HG03045 (cell line): ENCODE results near the gene ADGRE3.
"Not testable (repeated sequence)": the region's sequence is repeated elsewhere in the genome, so short reads cannot be mapped to it uniquely, and the experiment has no call there.

Source experiments
- ATAC-seq: cut with Tn5 transposase; IDR thresholded peaks from one replicate; pipeline ENCODE4 v1.9.1; 2021; ENCODE audit warnings: mild to moderate bottlenecking, moderate library complexity; ENCODE audit not compliant: unreplicated experiment

Gene ADGRE3

DNA sequence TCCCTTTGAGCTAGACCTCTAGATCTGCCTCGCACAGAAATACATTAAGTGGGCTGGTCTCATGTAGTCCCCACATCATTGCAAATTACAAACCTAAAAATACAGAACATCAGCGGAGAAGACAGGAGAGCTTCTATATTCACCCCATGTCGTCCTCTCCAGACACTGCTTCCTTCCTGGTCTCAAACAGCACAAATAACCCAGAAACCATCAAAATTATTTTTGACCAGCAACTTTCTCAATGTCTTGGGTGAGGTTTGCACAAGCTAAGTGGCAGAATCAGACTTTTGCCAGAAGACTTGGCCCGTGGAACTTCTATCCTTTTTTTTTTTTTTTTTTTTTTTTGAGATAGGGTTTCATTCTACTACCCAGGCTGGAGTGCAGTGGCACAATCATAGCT lies 63.6 kb downstream of the ADGRE3 start:
- no peak for ATAC-seq

DNA sequence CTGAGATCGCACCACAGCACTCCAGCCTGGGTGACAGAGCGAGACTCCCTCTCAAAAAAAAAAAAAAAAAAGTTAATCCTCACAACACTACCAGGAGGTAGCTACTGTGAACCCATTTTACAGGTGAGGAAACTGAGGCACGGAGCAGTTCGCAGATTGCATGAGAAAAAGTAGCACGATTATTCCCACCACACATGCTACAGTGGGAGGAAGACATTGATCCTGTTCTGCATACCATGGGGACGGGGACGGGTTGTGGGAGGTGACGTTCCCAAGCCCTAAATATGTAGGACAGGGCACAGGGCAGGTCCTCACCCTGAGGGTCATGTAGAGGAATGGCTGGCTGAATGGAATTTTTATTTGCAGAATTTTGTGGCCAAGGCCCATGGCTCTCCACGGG lies 68.0 kb downstream of the ADGRE3 start:
- no peak for ATAC-seq

DNA sequence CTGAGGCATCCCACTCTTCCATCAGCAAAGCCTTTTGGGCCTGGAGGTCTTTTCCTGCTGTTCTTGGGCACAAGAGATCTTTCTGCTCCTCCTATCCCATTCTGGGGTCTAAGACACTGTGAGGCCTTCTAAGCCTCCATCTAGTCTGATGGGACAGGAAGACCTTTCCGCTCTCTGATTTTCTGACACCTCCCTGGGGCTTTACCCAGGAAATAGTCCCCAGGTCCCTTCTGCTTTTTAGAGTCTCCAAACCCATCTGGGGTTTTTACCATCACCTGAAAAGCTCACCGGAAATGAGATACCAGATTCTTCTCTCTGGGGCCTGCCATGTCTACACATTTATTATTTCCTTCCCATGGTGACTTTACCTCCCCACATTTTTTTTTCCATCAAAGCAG lies 70.7 kb downstream of the ADGRE3 start:
- no peak for ATAC-seq

DNA sequence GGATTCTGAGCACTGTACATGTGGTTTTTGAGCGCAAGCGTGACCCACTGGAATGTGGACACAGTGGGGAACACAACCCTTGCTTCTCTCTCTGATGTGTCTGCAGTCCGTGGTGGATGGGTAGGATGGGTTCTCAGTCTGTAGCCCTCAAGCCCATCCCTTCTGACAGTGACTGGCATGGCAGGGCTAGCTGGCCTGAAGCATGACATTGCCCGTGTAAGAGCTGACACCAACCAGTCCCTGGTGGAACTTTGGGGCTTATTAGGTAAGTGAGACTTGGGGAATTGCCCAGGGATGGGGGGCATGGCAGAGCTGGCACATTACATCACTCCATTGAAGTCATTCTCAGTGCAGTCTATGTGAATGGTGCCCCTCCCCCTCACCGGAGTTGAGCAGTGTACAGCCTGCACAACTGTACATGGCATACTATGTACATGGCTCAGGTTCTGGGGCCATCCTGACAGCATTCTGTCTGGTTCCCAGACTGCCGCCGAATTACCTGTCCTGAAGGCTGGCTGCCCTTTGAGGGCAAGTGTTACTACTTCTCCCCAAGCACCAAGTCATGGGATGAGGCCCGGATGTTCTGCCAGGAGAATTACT lies 75.0 kb downstream of the ADGRE3 start:
- no peak for ATAC-seq

DNA sequence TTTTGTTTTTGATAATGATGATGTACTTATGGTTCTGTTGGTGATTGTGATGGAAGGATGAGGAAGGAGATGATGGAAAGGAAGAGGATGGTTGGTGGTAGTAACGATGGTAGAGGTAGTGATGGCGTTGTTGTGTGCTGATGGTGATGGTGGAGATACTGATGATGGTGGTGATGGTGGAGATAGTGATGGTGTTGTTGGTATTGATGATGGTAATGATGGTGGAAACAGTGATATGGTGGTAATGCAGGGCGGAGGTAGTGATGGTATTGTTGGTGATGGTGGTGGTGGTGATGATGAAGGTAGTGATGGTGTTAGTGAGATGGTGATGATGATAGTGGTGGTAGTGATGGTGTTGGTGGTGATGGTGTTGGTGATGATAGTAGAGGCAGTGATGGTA lies 79.1 kb downstream of the ADGRE3 start:
- no peak for ATAC-seq

GRCh38 chr19:14589433-14589832 lies 85.2 kb downstream of the ADGRE3 start:
- ATAC-seq: not testable (repeated sequence)

DNA sequence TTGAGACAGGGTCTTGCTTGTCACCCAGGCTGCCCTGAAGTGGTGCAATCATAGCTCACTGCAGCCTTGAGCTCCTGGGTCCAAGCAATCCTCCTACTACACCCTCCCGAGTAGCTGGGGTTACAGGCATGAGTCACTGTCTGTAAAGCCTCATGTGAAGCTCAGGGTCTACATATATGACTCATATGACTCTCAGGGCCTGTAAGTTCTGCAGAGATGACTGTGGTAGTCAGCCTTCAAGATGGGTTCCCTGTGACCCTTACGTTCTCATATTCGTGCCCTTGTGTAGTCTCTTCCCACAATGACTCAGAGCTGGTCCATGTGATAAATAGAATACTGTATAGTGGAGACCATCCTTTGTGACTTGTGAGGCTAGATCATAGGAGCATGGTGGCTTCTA lies 89.5 kb downstream of the ADGRE3 start:
- ATAC-seq: peak; percentile 53

DNA sequence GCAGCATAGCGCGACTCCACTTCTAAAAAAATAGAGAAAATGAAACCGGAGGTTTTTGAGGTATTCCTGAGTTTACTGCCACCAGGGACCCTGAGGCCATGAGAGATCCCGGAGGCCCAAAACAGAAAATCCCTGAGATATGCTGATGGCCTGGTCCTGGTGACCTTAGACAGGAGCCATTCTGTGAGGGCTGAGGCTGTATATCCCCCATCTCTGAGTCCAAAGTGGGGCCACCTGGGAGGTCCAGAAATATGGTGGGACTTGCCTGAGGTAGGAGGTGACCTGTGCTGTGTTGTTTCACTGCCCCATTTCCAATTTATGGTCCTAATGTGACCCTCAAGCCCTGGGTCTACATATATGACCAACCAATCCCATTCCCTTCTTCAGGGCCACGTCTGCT lies 90.3 kb downstream of the ADGRE3 start:
- not testable (repeated sequence) for ATAC-seq

GRCh38 chr19:14582894-14583340 lies 91.7 kb downstream of the ADGRE3 start, which contains the start of gene CLEC17A:
Gene CLEC17A, plus strand, starts transcription at chr19:14583084. Its CDS starts 77 bp downstream, at chr19:14583161.
- ATAC-seq: no peak

DNA sequence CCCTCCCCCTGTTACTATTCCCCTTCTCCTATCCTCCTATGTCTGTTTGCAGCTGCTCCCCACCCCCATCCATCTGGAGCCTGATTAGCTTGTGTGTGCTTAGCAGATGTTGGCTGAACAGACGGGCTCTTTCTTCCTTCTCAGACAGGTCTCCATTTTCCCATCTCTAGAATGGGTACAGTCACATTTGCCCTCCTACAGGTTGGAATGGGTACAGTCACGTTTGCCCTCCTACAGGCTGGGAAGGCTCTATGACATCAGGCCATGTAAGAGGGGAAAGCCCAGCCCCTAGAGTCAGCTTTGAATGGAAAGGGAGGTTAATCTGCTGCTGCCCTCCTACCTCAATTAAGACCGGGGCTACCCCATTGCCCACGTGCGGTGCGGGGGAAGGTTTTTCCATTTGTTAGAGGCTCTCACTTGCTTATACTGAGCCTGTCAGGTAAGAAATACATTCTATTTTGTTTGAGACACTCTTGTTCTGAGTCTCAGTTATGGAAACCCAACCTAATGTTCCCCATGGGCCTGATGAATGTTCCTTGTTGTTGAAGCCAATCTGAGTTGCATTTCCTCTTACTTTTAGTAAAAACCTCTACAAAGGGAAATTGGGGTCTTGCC lies 93.9 kb downstream of the ADGRE3 start:
- ATAC-seq: no peak

- ATAC-seq: no peak
Observed at GRCh38 chr19:14577885-14578427, 96.7 kb downstream of the ADGRE3 start.

DNA sequence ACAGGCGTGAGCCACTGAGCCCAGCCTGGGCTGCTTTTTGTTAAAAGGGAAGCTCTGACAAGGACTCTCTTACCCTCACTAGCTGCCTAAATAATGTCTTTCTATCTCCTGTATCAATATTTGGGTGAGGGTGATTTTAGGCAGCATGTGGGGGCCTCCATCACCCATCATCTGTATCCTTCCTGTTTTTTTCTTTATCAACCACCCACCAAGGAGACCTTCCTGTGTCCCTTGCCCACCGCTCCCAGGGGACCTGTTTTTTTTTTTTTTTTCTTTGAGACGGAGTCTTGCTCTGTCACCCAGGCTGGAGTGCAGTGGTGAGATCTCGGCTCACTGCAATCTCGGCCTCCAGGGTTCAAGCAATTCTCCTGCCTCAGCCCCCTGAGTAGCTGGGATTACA lies 97.4 kb downstream of the ADGRE3 start:
- ATAC-seq: no peak

DNA sequence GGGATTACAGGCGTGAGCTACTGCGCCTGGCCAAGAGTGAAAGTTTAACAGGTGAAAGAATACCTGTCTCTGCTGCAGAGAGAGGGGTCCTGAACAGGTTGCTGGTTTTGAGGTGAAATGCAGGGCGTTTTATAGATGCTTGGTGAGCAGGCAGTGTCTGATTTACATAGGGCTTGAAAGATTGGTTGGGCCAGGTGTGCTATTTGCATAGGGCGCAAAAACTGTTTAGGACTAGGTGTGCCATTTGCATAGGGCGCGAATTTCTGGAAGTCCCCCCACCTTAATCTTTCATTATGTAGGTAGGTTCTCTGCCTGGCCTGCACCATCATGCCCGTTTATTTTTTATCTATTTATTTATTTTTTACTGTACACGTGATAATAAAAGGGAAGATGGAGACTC lies 98.3 kb downstream of the ADGRE3 start:
- no peak for ATAC-seq

DNA sequence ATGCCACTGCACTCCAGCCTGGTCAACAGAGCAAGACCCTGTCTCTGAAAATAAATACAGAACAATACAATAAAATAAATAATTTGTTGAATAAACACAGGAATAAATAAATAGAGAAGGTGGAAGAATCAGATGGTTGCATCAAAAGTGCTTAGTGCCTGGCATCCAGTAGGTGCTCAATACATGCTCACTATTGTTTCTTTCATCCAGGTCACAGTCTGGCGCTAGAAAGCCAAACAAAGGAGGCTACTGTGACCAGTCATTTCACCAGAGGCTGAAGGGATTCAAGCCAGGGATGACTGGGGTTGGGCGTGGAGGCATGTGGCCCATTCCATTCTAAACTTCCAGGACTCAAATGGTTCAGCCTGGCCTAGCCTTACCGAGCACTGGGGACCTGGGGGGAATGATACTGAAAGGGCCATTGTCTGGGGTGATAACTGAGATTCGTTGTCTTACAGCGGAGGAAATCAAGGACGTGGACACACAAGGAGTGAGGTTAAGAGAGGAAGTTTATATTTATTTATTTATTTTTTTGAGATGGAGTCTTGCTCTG lies 99.1 kb downstream of the ADGRE3 start:
- ATAC-seq: no peak

DNA sequence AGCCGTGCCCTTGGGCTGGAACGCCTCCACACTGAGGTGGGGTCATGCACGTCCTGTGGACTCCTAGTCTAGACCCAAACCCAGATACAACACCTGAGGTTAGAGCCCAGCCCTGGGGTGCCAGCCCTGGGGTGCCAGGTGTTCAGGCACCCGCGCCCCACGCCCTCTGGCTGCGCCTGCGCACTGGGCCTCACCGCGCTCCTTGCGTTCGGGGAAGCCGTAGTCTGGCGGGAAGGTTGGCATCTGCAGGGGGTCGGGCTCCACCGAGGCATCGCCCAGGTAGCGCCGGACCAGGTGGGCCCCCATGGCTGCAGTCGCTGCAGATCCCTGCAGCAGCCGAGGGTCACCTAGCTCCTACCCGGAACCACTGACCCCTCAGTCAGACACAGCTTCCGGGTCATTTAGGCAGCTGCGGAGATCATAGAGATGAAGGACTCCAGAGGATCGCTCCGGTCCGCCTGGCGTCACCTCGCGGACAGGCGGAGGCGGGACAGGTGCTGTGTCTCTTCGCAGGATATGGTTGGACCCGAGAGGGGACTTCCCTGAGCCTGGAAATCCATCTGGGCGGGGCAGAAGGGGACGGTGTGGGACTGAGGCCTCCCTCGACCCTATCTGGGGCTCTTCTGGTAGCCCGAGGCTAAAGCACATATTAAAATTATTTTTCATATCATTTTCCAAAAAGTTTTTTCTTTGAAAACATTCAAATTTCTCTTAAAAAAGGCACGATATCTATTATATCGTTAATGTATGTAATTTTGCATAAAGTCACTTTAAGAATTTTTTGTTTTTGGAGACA lies 102.8 kb downstream of the ADGRE3 start, which contains the start of gene NDUFB7:
NDUFB7 (minus strand) TSS at position 372 of the 796 bp plus-strand sequence; CDS start at position 306, 66 bp downstream.
- peak; percentile 80 for ATAC-seq

DNA sequence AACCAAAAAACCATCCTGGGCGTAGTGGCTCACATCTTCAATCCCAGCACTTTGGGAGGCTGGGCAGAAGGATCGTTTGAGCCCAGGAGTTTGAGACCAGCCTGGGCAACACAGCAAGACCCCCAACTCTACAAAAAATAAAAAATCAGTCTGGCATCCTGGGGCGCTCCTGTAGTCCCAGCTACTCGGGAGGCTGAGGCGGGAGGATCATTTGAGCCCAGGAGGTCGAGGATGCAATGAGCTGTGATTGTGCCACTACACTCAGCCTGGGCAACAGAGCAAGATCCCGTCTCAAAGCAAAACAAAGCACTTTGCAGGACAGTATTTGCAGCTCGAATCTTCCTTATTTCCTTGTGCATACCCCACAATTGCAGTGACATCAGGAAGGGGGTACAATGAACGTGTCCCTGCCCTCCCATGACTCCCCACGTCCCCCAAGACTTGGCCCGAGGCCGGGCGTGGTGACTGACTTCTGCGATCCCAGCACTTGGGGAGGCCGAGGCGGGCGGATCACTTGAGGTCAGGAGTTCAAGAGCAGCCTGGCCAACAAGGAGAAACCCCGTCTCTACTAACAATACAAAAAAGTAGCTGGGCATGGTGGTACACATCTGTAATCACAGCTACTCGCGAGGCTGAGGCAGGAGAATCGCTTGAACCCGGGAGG lies 103.6 kb downstream of the ADGRE3 start:
- no peak for ATAC-seq
